ENCODE data around the gene NSD2.

DNA sequence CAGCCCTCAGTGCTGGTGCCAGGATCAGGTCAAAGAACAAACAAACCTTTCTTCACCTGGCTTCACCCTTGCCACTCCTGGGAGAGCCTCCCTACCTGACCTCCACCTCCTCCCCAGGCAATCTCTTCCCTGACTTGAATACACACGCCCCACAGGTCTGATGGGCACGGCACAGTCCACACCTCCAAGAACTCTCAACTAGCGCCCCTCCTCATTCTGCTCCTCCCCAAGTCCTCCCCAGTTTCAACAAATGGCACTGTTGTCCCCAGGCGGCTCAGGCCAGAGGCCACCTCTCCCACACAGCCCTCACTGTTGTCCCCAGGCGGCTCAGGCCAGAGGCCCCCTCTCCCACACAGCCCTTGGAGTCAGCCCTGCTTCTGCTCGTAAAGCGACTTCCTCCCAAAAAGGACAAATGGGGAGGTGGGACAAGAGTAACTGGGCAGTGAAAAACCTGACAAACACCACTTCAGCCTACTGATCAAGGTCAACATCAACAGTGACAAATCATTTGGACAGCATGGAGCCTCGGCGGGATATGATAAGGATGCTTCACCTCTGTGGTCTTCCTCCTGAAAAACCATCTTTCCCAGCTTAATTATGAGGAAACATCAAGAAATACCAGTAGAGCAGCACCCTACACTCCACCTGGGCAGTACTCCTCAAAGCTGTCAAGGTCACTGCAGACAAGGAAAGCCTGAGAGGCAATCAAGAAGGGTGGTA, 18.1 kb upstream of the NSD2 start:
- TF ChIP-seq, protein P1, sequence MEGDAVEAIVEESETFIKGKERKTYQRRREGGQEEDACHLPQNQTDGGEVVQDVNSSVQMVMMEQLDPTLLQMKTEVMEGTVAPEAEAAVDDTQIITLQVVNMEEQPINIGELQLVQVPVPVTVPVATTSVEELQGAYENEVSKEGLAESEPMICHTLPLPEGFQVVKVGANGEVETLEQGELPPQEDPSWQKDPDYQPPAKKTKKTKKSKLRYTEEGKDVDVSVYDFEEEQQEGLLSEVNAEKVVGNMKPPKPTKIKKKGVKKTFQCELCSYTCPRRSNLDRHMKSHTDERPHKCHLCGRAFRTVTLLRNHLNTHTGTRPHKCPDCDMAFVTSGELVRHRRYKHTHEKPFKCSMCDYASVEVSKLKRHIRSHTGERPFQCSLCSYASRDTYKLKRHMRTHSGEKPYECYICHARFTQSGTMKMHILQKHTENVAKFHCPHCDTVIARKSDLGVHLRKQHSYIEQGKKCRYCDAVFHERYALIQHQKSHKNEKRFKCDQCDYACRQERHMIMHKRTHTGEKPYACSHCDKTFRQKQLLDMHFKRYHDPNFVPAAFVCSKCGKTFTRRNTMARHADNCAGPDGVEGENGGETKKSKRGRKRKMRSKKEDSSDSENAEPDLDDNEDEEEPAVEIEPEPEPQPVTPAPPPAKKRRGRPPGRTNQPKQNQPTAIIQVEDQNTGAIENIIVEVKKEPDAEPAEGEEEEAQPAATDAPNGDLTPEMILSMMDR (IDR thresholded peaks at IDR 0.05): no peak
- TF ChIP-seq POLR2A (IDR thresholded peaks at IDR 0.05): no peak

Data from Peyer's patch (tissue), 4 donors.